Activated naive CD4-positive, alpha-beta T cell treated with anti-CD3 and anti-CD28 coated beads, Interleukin-2, amount 50 U/mL, for 16 hours (primary cell): ENCODE results near the gene PPARA.
"Not testable (repeated sequence)": the region's sequence is repeated elsewhere in the genome, so short reads cannot be mapped to it uniquely, and the experiment has no call there.

Experiments used
- DNase-seq: peaks from one replicate; pipeline ENCODE4 v3.0.0-alpha.2; 2020

The PPARA gene

DNA sequence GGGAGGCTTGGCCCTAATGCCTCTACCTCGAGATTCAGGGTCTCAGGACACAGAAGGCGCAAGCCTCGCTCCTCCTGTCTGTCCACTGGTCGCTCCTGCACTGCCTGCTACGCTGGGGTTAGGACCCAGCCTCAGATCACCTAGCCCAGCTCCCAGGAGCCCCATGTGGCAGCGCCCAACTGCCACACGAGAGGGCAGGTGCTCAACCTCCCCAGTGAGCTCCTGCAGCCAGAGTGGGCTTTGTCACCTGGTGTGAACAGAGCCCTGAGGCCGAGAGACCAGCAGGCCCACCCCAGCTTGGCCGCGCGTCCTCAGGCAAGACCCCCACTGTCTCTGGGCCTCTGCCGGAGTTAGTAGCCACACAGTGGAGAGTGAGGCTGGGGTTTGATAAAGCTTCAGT is 21.7 kb upstream of the PPARA start:
- no peak for DNase-seq

DNA sequence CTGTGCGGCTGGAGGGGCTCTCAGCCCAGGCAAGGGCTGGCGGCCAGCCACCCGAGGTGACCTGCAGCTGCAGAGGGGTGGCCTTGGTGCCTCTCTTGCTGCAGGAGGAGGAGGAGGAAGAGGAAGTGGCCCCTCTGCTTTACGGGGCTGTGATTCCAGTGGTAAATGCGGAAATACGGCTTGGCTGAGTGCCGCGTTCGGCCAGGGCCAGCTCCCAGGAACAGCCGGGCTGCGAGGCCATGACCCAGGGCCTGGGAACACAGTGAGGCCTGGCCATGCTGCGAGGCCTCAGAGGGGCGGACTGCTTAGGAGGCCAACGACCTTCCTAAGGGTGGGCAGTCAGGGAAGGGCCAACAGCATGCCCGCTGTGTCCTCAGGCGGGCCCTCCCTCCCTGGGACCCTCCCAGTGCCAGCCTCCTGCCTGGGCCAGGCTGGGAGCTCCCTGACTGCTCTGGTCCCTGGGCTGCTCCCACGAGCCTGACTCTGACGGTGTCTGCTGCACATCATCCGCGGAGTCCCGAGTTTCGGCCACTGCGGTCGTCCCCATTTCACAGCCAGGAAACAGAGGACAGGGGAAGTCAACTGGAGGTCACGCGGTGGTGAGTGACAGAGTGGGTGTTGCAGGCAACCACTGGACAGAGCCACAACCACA is 20.8 kb upstream of the PPARA start:
- no peak for DNase-seq

DNA sequence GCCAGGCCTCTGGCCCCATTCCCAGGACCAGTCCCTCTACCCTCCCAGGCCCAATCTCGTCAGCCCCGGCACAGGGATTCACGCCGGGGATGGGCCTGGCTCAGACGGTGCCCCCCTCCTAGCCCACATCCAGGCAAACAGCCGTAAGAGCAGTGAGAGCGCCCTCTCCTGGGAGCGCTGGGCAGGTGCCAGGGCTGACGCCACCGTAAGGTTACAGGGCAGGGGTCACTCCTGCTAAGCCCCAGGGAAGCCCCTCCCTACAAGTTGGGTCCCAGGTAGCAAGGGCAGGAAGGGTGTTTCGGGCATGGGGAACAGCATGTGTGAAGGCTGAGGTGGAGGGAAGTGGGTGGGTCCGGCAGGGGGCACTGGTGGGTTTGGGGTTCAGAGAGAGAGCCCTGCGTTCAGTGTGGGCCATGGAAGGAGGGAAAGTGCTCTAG is 19.2 kb upstream of the PPARA start:
- DNase-seq, result no peak

GRCh38 chr22:46132193-46132829 is 18.0 kb upstream of the PPARA start:
- not testable (repeated sequence) for DNase-seq

DNA sequence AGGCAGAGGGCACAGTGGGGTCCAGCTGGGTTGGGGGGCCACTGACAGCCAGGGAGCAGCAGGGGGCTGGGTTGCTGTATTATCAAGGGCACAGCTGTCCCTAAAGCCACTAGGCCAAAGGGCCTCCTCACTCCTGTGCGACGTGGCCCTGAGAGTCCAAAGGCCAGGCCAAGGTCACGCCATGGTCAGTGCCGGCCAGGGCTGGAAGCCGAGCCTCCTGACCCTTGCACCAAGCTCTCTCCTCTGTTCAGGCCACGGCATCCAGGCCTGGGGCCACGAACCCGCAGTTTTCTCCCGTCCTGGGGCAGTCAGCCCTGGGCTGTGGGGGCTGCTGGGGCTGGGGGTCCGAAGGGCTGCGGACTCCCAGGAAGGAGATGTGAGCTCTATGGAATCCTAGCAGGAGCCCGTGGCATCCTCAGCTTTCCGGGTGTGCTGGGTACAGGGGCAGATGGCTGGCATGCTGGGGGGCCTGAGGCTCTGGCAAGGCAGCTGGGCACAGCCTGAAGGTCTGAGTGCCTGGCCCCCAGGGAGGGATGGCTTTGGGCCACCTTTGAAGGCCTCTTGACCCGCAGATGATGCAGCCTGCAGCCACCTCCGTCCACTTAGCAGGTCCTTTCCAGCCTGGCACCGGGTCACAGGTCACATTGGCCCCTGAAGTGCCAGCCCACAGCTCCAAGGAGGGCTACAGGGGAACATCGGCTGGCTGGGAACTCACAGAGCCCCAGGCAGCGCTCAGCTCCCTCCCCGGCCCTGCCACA is 17.3 kb upstream of the PPARA start:
- DNase-seq, result no peak

DNA sequence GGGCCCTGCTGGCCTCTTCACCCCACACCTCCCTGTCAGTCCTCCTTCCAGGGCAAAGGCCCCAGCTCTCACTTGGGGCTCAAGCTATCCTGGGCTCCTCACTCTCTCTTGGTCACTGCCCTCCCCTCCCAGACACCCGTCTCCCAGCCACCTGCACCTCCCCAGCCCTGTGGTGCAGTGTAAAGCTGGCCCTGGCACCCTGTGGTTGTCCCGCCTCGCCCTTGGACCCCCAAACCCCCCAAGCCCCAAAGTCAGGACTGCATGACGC is 16.8 kb upstream of the PPARA start:
- no peak for DNase-seq

- DNase-seq, result no peak
These were observed 16.1 kb upstream of the PPARA start for GRCh38 chr22:46134111-46134705.

DNA sequence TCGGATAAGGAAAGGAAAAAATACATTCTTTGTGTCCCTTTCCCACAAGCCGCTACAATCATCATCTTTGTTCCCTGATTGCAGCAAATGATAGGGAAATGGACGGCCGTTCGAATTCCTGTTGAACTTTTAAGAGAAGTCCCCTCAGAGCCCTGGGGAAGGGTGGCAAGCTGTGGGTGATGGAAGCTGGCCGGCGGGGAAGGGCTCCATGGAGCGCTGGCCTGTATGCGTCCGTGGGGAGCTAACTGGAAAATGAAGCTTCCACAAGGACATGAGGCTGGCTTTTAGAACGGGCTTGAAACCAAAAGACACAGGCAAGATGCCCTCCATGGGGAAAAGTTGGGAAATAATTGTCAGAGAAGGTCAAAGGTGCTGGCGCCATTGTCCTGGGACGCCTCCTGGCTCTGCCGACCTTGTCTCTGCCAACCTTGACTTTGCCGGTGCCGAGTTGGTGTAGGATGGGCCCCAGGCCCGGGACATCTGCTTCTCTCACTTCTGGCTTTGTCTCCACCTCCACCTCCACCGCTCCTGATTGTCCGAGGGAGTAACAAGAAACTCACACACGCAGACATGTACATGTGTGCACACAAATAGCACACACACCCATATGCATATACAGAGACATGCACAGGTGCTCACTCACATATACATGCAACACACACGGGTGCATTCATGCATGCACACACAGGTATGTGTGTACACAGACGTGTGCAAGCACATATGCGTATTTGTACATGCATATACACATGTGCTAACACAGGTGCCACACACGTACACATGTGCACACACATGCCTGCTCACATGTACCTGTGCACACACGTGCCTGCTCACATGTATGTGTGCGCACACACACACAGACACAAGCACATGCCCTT is 14.5 kb upstream of the PPARA start:
- no peak for DNase-seq

DNA sequence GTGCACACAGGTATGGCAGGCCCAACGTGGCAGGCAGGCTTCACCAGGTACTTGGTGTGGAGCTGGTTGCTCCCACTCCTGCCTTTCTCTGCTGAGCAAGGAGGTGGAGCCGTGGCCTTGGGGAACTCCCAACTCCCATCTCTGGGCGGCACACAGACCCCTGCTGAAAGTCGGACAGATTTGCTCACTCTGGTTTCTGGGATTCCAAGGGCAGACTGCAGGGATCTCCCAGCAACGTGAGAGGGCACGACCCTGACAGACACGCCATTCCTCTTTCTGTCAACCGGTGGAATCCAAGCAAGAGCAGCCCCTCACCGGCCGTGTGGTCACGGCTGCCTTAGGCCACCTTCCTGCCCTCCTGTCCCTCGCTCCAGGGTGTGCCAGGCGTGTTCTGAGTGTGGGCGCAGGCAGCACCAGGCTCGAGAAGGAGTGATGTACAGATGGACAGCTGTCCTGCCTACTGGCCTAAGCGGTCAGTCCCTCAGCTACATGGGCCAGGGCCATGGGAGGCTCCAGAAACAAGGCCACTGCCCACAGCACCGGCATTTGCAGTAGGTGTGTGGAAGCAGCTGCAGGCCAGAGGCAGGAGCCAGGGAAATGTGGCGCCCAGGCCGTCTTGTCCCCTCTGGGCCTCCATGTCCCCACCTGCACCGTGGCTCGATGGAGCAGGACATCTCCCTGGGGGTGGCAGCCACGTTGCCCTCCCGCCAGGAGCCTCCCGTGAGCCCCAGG is 13.7 kb upstream of the PPARA start:
- DNase-seq, result no peak

GRCh38 chr22:46137218-46137766 is 13.0 kb upstream of the PPARA start:
- DNase-seq, result no peak

- no peak for DNase-seq
These were observed 12.1 kb upstream of the PPARA start for GRCh38 chr22:46138058-46138797.

GRCh38 chr22:46139417-46139816 is 10.9 kb upstream of the PPARA start:
- DNase-seq, result not testable (repeated sequence)

DNA sequence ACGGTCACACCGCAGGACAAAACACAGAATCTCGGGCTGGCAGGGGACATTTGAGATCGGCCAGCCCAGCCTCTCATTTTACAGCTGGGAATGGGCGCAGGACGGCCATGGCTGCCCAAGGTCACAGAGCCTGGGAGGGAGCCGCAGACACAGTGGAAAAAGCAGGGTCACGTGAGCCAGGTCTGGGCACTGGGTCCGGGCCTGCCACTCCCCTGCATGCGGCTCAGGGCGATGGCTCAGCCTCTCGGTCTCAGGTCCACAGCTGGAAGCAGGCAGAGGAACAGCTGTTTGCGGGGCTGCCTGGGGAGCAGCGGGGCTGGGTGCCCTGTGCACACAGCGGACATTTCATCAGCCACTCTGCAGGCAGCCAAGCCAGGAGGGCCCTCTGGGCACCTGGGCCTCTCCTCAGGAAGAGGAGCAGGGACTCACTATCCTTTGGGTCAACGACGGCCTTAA is 10.4 kb upstream of the PPARA start:
- DNase-seq, result no peak

DNA sequence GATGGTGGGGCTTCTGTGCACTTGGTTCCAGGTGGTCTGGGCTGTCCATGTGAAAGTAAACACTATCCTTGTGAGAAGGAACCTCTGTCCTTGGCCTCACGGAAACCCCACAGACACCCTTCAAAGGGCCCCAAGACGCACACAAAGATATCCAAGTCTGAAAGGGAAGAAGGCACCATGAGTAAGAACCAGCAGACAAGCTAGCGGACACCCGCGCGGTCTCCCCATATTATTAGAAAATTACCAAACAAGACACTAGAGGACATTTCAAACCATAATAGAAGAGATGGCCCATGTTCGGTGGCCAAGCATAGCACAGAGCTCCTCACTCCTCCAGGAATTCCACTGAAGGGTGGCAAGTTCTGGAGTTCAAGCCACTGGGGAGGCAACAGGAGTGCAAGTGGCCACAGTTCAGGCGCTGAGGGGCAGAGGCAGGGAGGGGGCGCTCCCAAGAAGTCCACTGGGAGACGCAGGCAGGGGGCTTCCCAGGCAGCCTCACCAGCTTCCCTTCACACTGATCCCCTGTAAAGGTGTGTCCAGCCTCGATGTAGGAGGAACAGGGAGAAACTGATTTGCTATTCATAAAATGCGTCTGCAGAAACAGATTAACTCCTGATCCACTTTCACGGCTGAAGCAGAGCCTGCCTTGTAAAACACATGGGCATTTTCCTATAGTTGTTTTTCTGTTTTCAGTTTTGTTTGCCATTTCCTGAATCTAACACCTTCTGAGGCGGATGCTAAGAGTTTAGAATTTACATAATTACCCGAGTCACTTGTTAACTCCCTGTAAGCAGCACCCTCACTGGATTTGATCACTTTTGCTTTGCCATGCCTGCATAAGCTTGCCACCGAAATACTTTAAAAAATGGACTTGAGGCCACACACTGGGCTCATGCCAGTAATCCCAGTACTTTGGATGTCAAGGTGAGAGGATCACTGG is 9.1 kb upstream of the PPARA start:
- DNase-seq, result no peak

DNA sequence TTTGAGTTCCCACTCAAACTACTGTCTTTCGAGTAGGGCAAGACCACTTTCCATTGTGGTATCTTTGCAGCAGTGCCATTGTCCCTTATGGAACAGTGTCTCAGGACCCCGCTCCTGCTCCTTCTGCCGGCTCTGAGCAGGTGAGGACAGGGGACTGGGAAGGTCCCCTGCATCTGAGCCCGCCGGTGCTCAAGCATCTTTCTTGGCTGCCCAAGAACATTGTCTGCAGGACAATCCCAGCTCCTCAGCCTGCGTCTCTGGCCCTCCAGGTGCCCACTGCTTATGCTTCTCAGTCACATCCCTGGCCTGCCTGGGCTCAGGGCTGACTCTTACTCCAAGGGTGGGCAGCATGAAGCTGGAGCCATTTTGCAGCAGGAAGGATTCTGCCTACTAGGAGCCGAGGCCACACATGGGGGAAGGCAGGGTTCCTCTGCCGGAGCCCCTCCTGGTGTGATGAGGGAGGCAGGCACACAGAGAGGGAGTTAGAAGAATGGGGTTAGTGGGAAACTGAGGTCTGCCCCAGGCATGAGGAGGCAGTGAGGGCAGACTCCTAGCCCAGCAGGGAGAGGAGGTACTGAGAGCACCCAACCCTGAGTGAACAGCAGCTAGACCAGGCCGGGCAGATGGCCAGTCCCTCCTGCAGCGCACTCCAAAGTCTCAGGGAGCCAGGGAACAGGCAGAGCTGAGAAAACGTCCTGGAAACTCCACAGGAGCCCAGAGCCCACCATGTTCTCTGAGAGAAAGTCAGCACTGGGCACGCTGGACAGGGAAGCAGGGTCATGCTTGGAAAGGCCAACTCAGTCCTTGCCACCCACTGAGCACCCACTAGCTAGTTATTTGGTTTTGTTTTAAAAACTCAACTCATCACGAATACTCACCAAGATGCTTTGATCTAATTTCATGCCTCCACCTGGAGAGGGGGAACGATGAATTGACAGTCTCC is 7.5 kb upstream of the PPARA start:
- DNase-seq, result no peak

DNA sequence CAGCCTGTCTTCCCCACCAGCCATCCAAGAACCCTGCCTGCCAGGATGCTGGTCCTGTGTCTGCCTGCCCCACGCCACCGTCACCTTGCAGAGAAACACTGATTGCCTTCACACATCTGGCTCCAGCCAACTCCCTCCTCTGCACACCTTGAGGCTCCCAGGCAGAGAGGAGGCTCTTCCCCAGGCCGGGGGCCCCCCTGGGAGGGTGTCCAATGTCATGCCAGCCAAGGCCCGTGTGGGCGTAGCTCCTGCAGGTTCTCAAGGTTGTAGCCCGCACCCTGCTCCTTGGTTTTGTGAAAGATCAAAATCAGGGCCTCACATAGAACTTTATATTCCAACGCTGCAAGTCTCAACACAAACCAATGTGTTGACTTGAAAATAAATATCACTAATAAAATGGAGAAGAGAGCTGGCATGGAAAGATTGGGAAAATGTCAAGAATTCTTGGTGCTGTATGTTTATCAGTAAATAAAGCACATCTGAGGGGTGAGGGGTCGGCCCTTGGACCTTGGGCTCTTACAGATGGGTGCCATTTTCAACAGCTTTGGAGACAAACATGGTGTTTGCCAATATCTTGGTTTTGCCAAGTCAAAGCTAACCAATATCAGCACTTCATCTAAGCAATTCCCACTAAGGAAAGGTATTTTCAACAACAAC is 6.7 kb upstream of the PPARA start:
- no peak for DNase-seq

GRCh38 chr22:46145361-46145851 is 4.9 kb upstream of the PPARA start:
- DNase-seq, result no peak

DNA sequence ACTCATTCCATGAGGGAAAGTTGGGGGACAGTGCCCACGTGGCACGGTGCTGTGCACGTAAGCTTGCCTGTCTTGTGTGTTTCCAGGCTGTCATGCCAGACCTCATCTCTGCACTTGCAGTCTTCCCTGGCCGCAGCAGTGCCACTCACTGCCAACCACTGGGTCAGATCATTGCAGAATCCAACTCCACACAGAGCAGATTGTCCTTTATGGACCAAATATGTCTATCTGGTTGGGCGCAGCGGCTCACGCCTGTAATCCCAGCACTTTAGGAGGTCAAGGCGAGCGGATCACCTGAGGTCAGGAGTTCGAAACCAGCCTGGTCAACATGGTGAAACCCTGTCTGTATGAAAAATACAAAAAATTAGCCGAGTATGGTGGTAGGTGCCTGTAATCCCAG is 4.4 kb upstream of the PPARA start:
- DNase-seq, result no peak
